ENCODE results near the gene CCDC18.

DNA sequence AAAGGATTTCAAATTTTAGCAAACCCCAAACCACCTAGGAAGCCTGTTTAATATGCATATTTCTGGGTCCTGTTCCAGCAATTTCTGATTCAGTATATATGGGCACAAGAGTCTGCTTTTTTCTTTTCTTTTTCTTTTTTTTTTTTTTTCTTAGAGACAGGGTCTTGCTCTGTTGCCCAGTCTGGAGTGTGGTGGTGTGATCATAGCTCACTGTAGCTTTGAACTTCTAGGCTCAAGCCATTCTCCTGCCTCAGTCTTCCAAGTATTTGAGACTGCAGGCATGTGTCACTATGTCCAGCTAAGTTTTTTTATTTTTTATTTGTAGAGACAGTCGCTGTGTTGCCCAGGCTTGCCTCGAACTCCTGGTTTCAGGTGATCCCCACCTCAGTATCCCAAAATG is 34.8 kb downstream of the CCDC18 start:
- TF ChIP-seq CTCF (IDR thresholded peaks at IDR 0.05; ENCODE audit: low read depth, low read length, poor library complexity, severe bottlenecking) (no peak), EZH2phosphoT487 (IDR thresholded peaks at IDR 0.05; ENCODE audit: borderline replicate concordance, low read length) (no peak)
